Measurements from ENCODE around the gene TRDN. TPM values are rescaled to one million over a fixed set of nuclear protein-coding genes. Genes with fewer than 3 reads are reported as not detected.

Gene TRDN
- polyA plus RNA-seq, 1 experiment, result not detected

GRCh38 chr6:123640567-123641187 is 3.9 kb upstream of the TRDN start:
- no peak for DNase-seq (ENCODE audit: low read depth)
- no peak for TF ChIP-seq CTCF (IDR thresholded peaks at IDR 0.05; ENCODE audit: insufficient read depth, low read depth, low read length)
- ChIA-PET POLR2A (no interaction called here), CTCF (interaction anchor here (0.6 to 0.7 kb wide), 2 partner anchors 316 to 979 kb away, joined by 3 read pairs; no protein-coding TSS in a partner anchor)
- no peak overlapping the region for H3K4me3 ChIP-seq (ENCODE audit: low read depth, low read length)
- no peaks in the 10 kb centered on the region for H3K27me3 ChIP-seq (ENCODE audit: control insufficient read depth, insufficient read depth, low read length)
- no peaks in the 10 kb centered on the region for H3K36me3 ChIP-seq (ENCODE audit: control insufficient read depth, insufficient read depth, low read length)

GRCh38 chr6:123638865-123639264 is 2.1 kb upstream of the TRDN start:
- ChIA-PET CTCF (no interaction called here), POLR2A (no interaction called here)
- DNase-seq (ENCODE audit: low read depth), result no peak
- H3K4me3 ChIP-seq (ENCODE audit: low read depth, low read length), result no peak overlapping the region
- H3K36me3 ChIP-seq (ENCODE audit: control insufficient read depth, insufficient read depth, low read length), result no peaks in the 10 kb centered on the region
- no peaks in the 10 kb centered on the region for H3K27me3 ChIP-seq (ENCODE audit: control insufficient read depth, insufficient read depth, low read length)
- TF ChIP-seq CTCF (IDR thresholded peaks at IDR 0.05; ENCODE audit: insufficient read depth, low read depth, low read length), result no peak

DNA sequence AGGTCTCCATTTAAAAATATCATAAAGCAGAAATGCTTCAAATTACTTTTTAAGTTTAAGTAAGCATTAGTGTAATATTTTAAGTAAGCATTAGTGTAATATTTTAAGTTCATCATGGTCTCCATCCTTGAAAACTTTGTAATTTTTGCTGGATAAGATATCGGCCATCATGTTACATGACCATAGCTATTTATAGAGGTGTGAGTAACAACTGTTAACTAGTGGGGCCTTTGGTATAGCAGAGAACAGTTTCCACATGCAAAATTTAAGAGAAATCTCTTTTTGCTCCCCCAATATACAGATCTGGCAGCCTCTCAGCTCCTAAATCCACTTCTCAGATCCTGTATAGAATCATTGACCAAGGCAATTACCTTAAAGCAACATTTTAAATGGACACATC is 468 bp downstream of the TRDN start:
- CTCF ChIA-PET, result no interaction called here

GRCh38 chr6:123635567-123635966 is 1.2 kb downstream of the TRDN start:
- Histone ChIP-seq H3K4me3 (ENCODE audit: low read depth, low read length) (no peak overlapping the region), H3K27me3 (ENCODE audit: control insufficient read depth, insufficient read depth, low read length) (no peaks in the 10 kb centered on the region), H3K36me3 (ENCODE audit: control insufficient read depth, insufficient read depth, low read length) (no peaks in the 10 kb centered on the region)
- ChIA-PET POLR2A (no interaction called here), CTCF (no interaction called here)
- TF ChIP-seq CTCF (IDR thresholded peaks at IDR 0.05; ENCODE audit: insufficient read depth, low read depth, low read length), result no peak
- DNase-seq (ENCODE audit: low read depth), result no peak

More for the DNA sequence above, 468 bp downstream of the TRDN start:
- TF ChIP-seq CTCF (IDR thresholded peaks at IDR 0.05; ENCODE audit: insufficient read depth, low read depth, low read length), result no peak
- no peak overlapping the region for H3K4me3 ChIP-seq (ENCODE audit: low read depth, low read length)
- POLR2A ChIA-PET, result no interaction called here
- no peaks in the 10 kb centered on the region for H3K27me3 ChIP-seq (ENCODE audit: control insufficient read depth, insufficient read depth, low read length)
- no peaks in the 10 kb centered on the region for H3K36me3 ChIP-seq (ENCODE audit: control insufficient read depth, insufficient read depth, low read length)
- DNase-seq (ENCODE audit: low read depth), result no peak

GRCh38 chr6:123635144-123635543 is 1.6 kb downstream of the TRDN start:
- no peak for DNase-seq (ENCODE audit: low read depth)
- TF ChIP-seq CTCF (IDR thresholded peaks at IDR 0.05; ENCODE audit: insufficient read depth, low read depth, low read length), result no peak
- no peak overlapping the region for H3K4me3 ChIP-seq (ENCODE audit: low read depth, low read length)
- ChIA-PET CTCF (no interaction called here), POLR2A (no interaction called here)
- no peaks in the 10 kb centered on the region for H3K27me3 ChIP-seq (ENCODE audit: control insufficient read depth, insufficient read depth, low read length)
- no peaks in the 10 kb centered on the region for H3K36me3 ChIP-seq (ENCODE audit: control insufficient read depth, insufficient read depth, low read length)
